Measurements from ENCODE around the gene USP2.

DNA sequence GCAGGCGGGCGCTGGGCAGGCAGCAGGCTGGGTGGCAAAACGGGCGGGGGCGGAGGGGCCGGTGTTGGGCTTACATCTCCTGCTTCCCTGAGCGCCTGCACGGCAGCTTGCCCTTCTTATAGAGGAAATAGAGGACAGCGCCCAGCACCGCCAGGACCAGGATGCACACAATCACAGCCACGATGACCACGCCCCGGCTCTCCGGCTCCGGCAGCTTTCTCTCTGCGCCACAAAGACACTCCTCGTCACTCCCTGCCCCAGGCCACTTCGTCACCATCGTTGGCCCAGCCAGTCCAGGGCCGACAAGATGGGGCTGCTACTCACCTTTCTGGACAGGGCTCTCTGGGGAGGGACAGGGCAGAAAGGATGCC is 70.8 kb downstream of the USP2 start:
- TF ChIP-seq PPARA (CRISPR knock-in tag; IDR thresholded peaks at IDR 0.05; ENCODE audit: borderline replicate concordance), result no peak
- no peak for TF ChIP-seq OSR1 (CRISPR knock-in tag; IDR thresholded peaks at IDR 0.05)
- no peak for TF ChIP-seq ZFP3 (CRISPR knock-in tag; IDR thresholded peaks at IDR 0.05)
- TF ChIP-seq, protein P1, sequence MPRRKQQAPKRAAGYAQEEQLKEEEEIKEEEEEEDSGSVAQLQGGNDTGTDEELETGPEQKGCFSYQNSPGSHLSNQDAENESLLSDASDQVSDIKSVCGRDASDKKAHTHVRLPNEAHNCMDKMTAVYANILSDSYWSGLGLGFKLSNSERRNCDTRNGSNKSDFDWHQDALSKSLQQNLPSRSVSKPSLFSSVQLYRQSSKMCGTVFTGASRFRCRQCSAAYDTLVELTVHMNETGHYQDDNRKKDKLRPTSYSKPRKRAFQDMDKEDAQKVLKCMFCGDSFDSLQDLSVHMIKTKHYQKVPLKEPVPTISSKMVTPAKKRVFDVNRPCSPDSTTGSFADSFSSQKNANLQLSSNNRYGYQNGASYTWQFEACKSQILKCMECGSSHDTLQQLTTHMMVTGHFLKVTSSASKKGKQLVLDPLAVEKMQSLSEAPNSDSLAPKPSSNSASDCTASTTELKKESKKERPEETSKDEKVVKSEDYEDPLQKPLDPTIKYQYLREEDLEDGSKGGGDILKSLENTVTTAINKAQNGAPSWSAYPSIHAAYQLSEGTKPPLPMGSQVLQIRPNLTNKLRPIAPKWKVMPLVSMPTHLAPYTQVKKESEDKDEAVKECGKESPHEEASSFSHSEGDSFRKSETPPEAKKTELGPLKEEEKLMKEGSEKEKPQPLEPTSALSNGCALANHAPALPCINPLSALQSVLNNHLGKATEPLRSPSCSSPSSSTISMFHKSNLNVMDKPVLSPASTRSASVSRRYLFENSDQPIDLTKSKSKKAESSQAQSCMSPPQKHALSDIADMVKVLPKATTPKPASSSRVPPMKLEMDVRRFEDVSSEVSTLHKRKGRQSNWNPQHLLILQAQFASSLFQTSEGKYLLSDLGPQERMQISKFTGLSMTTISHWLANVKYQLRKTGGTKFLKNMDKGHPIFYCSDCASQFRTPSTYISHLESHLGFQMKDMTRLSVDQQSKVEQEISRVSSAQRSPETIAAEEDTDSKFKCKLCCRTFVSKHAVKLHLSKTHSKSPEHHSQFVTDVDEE (CRISPR knock-in tag; IDR thresholded peaks at IDR 0.05), result no peak
- TF ChIP-seq TOX (CRISPR knock-in tag; IDR thresholded peaks at IDR 0.05; ENCODE audit: borderline replicate concordance), result no peak
- no peak for TF ChIP-seq PATZ1 (CRISPR knock-in tag; IDR thresholded peaks at IDR 0.05; ENCODE audit: borderline replicate concordance)
- TF ChIP-seq ZC3H10 (CRISPR knock-in tag; IDR thresholded peaks at IDR 0.05), result no peak
- no peak for TF ChIP-seq ZFP30 (CRISPR knock-in tag; IDR thresholded peaks at IDR 0.05)
- no peak for TF ChIP-seq ZNF8 (CRISPR knock-in tag; IDR thresholded peaks at IDR 0.05)
- no peak for TF ChIP-seq CREB5 (CRISPR knock-in tag; IDR thresholded peaks at IDR 0.05; ENCODE audit: low read depth)
- no peak for TF ChIP-seq ESRRG (CRISPR knock-in tag; IDR thresholded peaks at IDR 0.05)

Measured in SK-N-SH treated with all-trans-retinoic acid at 6 μM for 48 hours (cell line).